SH-SY5Y (cell line): ENCODE measurements around the gene NPW.

ENCODE experiments used
- GATA2 ChIP-seq: IDR thresholded peaks from 2 replicates; pipeline ENCODE4 v1.6.1; 2011; ENCODE audit warnings: mild to moderate bottlenecking, low read depth, low read length
- GATA3 ChIP-seq: IDR thresholded peaks from 2 replicates; pipeline ENCODE4 v1.6.1; 2011; ENCODE audit warnings: low read depth, mild to moderate bottlenecking, low read length, moderate library complexity

The NPW gene

DNA sequence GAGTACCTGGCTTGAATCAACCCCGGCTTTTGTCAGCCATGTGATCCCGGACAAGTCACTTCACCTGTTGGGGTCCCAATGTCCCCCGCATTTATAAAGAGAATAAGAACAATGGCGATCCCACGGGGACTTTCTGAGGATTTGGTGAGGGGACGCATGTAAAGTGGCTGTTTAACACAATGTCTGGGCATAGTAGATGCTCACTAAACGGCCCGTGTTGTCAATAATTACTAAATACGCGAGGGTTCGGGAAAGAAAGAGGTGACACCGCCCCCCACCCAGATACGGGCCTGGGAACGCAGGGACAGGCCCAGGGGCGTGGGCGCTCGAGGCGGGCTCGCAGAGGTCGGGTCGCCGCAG lies 28.0 kb upstream of the NPW start:
- TF ChIP-seq GATA2 (no peak), GATA3 (no peak)

DNA sequence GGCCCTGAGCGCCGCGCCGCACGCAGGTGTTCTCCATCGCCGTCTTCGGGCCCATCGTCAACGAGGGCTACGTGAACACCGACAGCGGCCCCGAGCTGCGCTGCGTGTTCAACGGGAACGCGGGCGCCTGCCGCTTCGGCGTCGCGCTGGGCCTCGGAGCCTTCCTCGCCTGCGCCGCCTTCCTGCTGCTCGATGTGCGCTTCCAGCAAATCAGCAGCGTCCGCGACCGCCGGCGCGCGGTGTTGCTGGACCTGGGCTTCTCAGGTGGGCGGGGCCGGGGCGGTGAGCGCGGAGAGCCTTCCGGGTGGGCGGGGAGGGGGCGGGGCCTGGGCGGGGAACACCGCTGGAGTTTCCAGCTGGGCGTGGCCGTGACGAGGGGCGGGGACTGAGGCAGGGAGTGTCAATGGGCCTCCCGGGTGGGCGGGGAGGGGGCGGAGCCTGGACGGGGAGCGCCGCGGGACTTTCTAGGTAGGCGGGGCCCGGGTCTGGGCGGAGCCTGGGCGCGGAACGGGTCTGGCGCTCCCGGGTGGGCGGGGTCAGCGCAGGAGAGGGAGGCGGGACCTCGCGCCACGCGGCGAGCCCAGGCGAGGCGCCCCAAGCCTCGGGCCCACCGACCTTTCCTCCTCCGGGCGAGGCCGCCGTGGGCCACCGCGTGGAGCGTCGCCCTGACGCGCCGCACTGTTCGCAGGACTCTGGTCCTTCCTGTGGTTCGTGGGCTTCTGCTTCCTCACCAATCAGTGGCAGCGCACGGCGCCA lies 27.5 kb upstream of the NPW start:
- TF ChIP-seq GATA3, result no peak

DNA sequence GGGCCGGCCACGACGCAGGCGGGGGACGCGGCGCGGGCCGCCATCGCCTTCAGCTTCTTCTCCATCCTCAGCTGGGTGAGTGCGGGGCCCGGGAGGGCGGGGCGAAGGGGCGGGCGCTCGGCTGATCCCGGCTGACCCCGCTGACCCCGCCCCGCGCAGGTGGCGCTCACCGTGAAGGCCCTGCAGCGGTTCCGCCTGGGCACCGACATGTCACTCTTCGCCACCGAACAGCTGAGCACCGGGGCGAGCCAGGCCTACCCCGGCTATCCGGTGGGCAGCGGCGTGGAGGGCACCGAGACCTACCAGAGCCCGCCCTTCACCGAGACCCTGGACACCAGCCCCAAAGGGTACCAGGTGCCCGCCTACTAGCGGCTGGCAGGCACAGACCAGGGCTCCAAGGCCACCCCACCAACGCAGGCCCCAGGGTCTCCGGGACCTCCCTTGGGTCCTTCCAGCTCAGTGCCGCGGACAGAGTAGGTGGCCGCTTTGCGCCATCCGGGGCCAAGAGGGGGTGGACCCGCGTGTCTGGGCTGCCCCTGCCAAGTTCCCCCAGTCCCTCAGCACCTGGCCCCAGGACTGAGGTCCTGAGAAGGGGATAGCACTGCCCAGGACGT lies 26.8 kb upstream of the NPW start:
- TF ChIP-seq GATA2, result no peak
- TF ChIP-seq GATA3, result no peak

DNA sequence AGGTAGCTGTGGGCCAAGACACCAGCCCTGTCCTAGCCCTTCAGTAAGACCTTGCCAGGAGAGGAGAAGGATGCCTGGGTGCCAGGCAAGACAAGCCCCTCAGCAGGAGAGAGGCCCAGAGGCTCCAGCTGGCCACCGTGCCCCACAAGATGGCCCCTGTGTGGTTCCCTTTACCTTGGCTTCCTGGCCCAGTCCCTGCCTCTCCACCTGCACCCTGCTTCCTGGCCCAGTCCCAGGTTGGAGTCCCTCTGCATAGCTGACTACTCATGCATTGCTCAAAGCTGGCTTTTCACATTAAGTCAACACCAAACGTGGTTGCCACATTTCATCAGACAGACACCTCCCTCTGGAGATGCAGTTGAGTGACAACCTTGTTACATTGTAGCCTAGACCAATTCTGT lies 25.9 kb upstream of the NPW start:
- no peak for TF ChIP-seq GATA2
- no peak for TF ChIP-seq GATA3

DNA sequence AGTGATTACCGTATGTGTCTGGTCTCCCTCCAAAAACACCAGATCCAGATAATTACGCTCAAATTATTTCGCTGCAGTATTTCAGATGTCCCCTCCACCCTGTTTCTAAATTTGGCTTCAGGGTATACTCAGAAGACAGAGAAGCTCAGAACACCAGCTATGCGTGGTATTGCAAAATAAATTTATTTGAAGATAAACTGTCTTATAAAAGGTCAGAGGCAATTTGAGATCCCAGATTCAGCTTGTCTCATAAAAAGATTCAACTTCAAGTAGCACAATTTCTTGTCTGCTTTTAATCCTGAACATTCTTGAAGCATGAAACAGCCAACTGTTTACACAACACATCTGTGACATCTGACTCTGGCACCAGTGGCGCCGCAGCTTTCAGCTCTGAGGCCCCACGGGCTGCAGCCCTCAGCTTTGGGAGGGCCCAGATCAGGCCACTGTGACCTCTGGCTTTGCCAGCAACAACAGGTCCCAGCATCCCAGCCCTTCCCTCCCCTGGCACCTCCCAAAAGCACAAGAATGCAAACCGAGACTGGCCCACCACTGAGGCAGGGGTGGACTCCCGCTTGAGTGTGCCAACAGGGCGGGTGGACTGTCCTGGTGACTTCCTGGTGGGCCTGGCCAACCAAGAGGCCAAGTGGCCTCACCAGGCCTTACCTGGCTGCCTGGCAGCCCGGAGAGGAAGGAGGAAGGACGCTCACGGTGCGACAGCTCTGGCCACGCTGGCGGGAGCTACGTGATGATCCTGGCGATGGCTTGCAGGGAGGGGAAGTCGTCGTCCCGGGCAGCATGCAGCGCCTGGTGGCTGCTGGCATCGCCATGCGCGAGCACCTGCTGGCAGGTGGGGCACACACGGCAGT lies 21.9 kb upstream of the NPW start:
- TF ChIP-seq GATA2, result no peak
- TF ChIP-seq GATA3, result no peak

DNA sequence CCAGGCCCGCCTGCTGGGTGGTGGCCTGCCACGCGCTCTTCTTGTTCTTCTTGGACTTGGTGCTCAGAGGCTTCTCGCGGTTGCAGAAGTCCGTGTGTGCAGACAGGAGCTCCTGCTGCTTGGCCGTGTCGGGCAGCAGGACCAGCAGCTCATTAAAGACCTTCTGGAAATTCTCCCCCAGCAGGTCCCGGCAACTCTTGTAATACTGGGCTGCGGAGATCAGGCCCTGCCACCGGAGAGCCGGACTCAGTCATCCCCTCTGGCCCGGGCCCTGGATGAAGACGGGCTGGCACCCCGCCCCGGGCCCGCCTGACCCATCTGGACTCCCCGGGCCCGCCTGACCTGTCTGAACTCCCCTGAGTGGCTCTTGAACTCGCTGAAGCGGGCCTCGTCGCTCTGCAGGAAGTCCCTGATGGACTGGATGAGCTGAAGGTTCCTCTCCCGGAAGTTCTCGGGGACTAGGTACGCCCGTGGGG lies 21.2 kb upstream of the NPW start:
- TF ChIP-seq GATA2 (no peak), GATA3 (no peak)

DNA sequence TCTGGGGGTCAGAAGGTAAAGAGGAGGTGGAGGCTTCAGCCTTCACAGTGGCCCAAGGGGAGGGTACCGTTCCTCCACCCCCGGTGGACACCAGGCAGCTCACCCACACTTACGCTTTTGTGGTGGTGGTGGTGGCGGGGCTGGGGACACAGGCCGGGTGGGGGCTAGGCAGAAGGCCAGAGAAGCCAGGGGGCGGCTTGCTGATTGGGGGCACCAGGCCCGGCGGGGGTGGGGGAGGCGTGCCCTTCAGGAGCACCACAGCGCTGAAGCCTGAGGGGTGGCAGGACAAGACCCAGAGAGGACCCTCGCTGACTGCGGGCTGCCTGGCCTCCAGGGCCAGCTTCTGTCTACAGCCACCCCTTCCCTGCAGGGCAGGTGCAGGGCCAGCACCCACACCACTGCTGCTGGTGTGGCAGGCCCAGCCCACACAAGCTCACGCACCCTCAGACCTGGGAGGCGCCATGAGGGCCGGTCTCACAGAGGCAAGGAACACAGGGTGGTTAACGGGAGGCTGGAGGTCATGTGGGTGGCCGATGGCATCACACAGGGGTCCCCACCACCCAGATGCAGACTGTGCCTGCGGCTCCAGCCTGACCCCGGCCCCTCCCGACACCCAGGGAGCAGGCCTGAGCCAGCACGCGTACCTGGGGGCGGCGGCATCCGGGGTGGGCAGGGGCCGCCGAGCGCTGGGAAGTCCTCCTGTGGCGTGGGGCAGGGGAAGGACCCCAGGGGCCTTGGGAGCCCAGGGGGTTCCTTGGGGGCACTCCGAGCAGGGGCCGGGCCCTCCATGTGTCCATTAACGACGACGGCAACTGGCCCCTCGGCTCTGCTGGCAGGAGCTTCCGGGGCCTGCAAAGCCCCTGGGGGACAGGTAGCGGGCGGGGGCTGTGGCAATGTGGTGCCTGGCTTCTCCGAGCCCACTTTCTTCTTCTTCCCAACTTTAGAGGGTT lies 20.5 kb upstream of the NPW start:
- no peak for TF ChIP-seq GATA3
- TF ChIP-seq GATA2, result no peak

DNA sequence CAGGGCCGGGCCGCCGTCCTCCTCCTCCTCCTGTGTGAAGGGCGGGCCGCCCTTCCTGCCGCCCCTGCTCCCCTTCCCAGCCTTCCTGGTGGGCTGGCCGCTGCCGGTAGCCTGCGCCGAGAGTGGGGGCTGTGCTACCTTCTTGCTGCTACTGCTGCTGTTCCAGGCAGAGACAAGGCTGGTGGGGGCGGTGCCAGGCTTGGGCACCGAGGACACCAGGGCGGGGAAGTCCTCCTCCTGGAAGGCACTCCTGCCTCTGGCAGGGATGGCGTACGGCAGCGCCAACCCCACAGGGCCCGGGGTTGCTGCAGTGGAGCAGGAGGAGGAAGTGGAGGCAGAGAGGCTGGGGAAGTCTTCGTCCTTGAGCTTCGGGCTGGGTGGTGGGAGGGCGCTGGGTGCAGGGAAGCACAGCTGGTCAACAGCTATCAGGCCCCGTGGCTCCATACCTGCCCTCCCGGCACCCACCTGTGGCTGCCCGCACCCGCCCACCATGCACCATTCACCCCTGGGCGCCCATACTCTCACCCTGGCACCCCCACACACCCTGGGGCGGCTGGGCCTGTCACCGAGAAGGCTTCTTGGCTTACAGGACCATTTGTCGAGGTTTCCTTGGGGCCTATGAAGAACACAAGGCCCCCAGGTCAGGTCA lies 19.6 kb upstream of the NPW start:
- TF ChIP-seq GATA3 (no peak), GATA2 (no peak)

DNA sequence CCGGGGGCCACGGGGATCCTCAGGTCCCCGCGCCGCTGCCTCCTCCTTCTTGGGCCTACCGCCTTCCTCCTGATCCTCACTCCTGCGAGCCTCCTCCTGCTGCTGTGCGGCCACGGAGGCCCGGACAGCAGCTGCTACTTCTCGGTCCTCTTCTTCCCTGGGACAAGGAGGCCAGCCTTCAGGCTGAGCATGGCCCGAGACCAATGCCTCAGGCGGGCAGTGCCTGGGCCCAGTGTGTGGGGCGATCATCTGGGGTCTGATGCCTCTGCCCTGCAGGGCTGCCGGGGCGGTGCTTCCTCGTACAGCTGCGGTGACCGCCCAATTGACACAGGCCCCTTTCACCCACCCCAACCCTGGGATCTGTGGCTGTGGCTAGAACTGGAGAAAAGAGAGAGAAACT lies 18.6 kb upstream of the NPW start:
- TF ChIP-seq GATA3 (no peak), GATA2 (no peak)

DNA sequence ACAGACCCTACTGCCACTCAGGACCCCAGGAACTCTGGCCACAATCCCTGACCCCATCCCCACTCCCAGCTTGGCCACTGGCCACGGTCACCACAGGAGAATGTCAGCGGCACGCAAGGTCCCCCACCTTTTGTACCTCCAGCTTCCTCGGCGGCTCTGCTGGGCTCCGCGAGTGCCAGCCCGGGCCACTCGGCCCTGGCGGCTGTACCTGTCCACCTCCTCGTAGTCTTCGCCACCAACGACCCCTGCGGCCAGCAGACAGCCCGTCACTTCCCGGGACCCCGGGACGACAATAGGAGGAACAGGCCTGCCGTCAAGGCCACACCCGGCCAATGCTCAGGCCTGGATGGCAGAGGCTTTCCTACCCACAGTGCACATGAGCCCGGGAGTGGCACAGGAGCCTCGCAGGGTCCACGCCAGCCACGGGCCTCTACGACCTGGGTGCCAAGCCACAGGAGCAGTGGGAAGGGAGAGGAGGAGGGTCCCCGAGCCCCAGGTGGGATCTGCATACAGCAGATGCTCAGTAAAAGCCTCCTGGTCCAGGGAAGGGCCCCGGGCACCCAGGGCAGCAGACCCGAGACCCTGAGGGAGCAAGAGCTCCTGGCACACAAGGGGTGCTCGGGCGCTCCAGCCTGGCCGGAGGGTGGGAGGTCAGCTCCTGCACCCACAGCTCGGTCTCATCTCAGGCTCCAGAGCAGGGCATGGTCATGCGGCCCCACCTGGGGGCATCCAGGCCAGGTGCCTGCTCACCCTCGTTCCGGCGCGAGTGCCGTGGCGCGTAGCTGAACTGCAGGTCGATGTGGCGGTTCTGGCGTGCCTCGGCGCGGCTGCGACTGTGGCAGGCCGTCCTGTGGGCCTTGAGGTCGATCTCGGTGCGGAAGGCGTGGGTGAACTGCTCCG lies 17.9 kb upstream of the NPW start:
- TF ChIP-seq GATA2 (no peak), GATA3 (no peak)

DNA sequence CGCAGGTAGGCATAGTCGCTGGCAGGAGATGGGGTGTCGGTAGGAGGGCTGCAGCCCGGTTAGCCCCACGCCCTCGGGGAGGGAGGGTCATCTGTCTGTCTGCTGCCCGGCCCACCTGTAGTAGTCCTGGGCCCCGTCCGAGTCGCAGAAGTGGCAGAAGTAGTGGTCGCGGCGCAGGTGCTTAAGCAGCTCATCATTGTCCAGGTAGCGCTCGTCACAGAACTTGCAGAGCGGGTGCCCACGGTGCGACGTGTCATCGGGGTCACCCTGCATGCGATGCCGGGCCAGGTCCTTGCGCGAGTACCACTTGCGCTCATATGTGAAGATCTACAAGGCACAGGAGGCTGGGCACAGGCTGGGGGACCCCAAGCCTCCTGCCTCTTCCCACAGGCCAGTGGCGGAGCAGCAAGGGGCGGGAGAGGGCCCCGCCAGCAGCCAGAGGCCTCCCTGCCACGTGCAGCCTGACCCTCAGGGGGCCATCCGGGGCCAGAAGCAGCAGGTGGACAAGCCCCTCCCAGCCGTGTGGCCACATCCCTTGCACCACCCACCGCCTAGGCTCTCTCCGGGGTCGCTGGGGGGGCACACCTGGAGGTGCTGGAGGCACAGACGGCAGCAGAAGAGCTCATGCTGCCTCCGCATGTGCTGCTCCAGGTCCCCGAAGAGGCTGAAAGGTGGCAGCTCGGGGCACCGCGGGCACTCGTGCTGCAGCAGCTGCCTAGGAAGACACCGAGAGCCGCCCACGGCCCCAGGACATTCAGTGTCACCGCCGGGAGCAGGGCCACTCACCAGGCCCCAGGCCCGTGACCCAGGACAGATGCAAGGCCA lies 17.0 kb upstream of the NPW start:
- no peak for TF ChIP-seq GATA2
- no peak for TF ChIP-seq GATA3
